Measurements from ENCODE around the gene APBA1. TPM values are rescaled to one million over a fixed set of nuclear protein-coding genes. Genes with fewer than 3 reads are reported as not detected.

APBA1 gene
- 2.8 and 3.1 TPM in 2 replicates for polyA plus RNA-seq (2012; rRNA removed)
- polyA plus RNA-seq (2012; cell fraction: cytosol; rRNA removed): 1.4 and 2.8 TPM in 2 replicates
- polyA plus RNA-seq (2012; cell fraction: nucleus; rRNA removed): 3.5 and 4.4 TPM in 2 replicates

DNA sequence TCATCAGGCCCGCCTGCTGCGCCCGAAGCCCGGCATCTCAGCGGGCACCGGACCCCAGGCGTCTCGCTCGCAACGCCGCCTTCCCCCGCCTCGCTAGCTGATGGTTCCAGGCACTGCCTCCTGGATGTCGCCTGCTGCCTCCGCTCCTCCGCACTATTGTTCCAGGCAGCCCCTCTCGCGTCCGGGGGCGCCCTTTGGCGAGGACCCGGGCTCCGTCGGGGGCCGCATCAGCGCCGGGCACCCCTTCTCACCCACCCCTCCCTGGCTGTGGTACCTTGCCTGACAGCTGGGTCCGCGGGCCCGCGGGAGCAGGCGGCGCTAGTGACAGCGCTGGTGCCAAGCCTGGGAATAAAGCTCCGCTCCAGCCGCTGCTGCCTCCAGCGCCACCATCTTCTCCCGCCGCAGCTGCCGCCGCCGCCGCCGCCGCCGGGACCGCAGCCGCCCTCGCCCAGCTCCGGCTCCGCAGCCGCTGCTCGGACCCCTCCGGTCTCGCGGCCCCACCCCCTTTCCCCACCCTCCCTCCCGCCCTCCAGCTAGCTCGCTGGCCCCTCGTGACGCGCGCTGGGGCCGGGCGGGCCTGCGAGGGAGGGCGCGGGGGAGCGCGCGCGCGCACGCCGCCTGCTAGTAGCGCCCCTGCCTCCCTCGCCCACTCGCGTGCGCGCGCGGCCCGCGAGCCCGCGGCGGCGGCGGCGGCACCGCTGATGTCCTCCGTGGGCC, at the start of gene APBA1:
APBA1 (minus strand) TSS at position 493 of the 717 bp plus-strand sequence.
- H3K4me2 ChIP-seq: peak within 1 kb of the TSS; percentile 95
- H3K27ac ChIP-seq (ENCODE audit: low read depth in 2 of 2, low read length in 1 of 2): peak within 1 kb of the TSS; percentile 50 to 92
- H3K9me3 ChIP-seq: no peaks in the 10 kb centered on the region
- H3K4me1 ChIP-seq (ENCODE audit: control insufficient read depth in 1 of 2, insufficient read depth in 2 of 2, low read depth in 1 of 2, low read length in 1 of 2): peaks cover 8 to 23% of the 10 kb centered on the region in 2 experiments; a peak in 3 of 4 replicates
- peak within 1 kb of the TSS; percentile 75 for H3K9ac ChIP-seq
- H3F3A ChIP-seq (replicated peaks; ENCODE audit: insufficient read depth): peaks cover 32% of the 10 kb centered on the region
- peak within 1 kb of the TSS; percentile 90 for H2AFZ ChIP-seq (ENCODE audit: low read depth)
- H3K27me3 ChIP-seq (ENCODE audit: insufficient read depth): no peaks in the 10 kb centered on the region
- TF ChIP-seq NRF1 (IDR thresholded peaks at IDR 0.05; ENCODE audit: low read depth, low read length): 0 out of 2 replicates have a peak, but pooled peaks have one; percentile 27
- TF ChIP-seq SIN3A (IDR thresholded peaks at IDR 0.05; ENCODE audit: borderline replicate concordance, low read depth, low read length): no peak
- TF ChIP-seq MXI1 (IDR thresholded peaks at IDR 0.05; ENCODE audit: low read depth, low read length): peak; percentile 42; the same call in 1 of the 2 replicates
- 0 out of 4 replicates have a peak, but pooled peaks of 1 of the 2 experiments have one; percentile 30 for TF ChIP-seq EP300 (IDR thresholded peaks at IDR 0.05; ENCODE audit: borderline replicate concordance in 1 of 2, low read depth in 1 of 2, low read length in 1 of 2)
- TF ChIP-seq, protein P1, sequence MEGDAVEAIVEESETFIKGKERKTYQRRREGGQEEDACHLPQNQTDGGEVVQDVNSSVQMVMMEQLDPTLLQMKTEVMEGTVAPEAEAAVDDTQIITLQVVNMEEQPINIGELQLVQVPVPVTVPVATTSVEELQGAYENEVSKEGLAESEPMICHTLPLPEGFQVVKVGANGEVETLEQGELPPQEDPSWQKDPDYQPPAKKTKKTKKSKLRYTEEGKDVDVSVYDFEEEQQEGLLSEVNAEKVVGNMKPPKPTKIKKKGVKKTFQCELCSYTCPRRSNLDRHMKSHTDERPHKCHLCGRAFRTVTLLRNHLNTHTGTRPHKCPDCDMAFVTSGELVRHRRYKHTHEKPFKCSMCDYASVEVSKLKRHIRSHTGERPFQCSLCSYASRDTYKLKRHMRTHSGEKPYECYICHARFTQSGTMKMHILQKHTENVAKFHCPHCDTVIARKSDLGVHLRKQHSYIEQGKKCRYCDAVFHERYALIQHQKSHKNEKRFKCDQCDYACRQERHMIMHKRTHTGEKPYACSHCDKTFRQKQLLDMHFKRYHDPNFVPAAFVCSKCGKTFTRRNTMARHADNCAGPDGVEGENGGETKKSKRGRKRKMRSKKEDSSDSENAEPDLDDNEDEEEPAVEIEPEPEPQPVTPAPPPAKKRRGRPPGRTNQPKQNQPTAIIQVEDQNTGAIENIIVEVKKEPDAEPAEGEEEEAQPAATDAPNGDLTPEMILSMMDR (IDR thresholded peaks at IDR 0.05): peak; percentile 29
- peak; percentile 25; the same call in 1 of the 2 replicates for TF ChIP-seq FOXJ3 (CRISPR knock-in tag; IDR thresholded peaks at IDR 0.05)
- H3K79me2 ChIP-seq (ENCODE audit: insufficient read depth): peaks cover 12% of the 10 kb centered on the region; the same call in 1 of the 2 replicates
- POLR2A ChIA-PET: interaction anchor here (0.6 kb wide), 1 partner anchor 82 kb away, joined by 3 read pairs; no protein-coding TSS in a partner anchor
- 0% methylated on average over 17 of the region's 92 CpGs for WGBS (ENCODE audit: low lambda C conversion rate)
- no peaks in the 10 kb centered on the region for H3K9me2 ChIP-seq
- H4K20me1 ChIP-seq (ENCODE audit: insufficient read depth): no peaks in the 10 kb centered on the region
- CTCF ChIA-PET: interaction anchor here (0.6 to 4.6 kb wide), 38 partner anchors 10 to 548 kb away, joined by 3 to 46 read pairs (median 5); partner anchors contain the start of gene PTAR1
- no peaks in the 10 kb centered on the region for H3K36me3 ChIP-seq (replicated peaks in 1 of 2; ENCODE audit: control insufficient read depth in 1 of 2, insufficient read depth in 2 of 2, low read length in 1 of 2)
- peak within 1 kb of the TSS; percentile 70 to 80 for H3K4me3 ChIP-seq (ENCODE audit: low read depth in 2 of 2, low read length in 1 of 2)
- peak; percentile 89 for DNase-seq

DNA sequence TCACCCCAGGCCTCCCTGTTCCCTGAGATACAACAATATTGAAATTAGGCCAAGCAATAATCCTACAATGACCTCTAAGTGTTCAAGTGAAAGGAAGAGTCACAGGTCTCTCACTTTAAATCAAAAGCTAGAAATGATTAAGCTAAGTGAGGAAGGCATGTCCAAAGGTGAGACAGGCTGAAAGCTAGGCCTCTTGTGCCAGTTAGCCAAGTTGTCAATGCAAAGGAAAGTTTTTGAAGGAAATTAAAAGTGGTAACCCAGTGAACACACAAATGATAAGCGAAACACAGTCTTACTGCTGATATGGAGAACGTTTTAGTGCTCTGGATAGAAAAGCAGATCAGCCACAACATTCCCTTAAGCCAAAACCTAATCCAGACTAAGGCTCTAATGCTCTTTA, 47.8 kb upstream of the APBA1 start:
- no peaks in the 10 kb centered on the region for H3F3A ChIP-seq (replicated peaks; ENCODE audit: insufficient read depth)
- 98% methylated on average over 2 of the region's 2 CpGs for WGBS (ENCODE audit: low lambda C conversion rate)
- no peaks in the 10 kb centered on the region for H3K27me3 ChIP-seq (ENCODE audit: insufficient read depth)
- no peaks in the 10 kb centered on the region for H3K4me1 ChIP-seq (ENCODE audit: control insufficient read depth in 1 of 2, insufficient read depth in 2 of 2, low read depth in 1 of 2, low read length in 1 of 2)
- no peak overlapping the region for H3K4me3 ChIP-seq (ENCODE audit: low read depth in 2 of 2, low read length in 1 of 2)
- no peak for DNase-seq
- H3K9ac ChIP-seq: no peak overlapping the region
- no peak overlapping the region for H3K4me2 ChIP-seq
- no peak overlapping the region for H2AFZ ChIP-seq (ENCODE audit: low read depth)
- H3K27ac ChIP-seq (ENCODE audit: low read depth in 2 of 2, low read length in 1 of 2): no peak overlapping the region
- no peaks in the 10 kb centered on the region for H4K20me1 ChIP-seq (ENCODE audit: insufficient read depth)
- POLR2A ChIA-PET: no interaction called here
- H3K9me3 ChIP-seq: no peaks in the 10 kb centered on the region
- no peaks in the 10 kb centered on the region for H3K9me2 ChIP-seq
- CTCF ChIA-PET: no interaction called here
- H3K79me2 ChIP-seq (ENCODE audit: insufficient read depth): no peaks in the 10 kb centered on the region
- H3K36me3 ChIP-seq (replicated peaks in 1 of 2; ENCODE audit: control insufficient read depth in 1 of 2, insufficient read depth in 2 of 2, low read length in 1 of 2): peaks cover 68 to 85% of the 10 kb centered on the region in 2 experiments
- TF ChIP-seq RCOR1 (IDR thresholded peaks at IDR 0.05; ENCODE audit: low read length): no peak
- no peak for TF ChIP-seq EP300 (IDR thresholded peaks at IDR 0.05; ENCODE audit: borderline replicate concordance in 1 of 2, low read depth in 1 of 2, low read length in 1 of 2)
- TF ChIP-seq, protein P2, sequence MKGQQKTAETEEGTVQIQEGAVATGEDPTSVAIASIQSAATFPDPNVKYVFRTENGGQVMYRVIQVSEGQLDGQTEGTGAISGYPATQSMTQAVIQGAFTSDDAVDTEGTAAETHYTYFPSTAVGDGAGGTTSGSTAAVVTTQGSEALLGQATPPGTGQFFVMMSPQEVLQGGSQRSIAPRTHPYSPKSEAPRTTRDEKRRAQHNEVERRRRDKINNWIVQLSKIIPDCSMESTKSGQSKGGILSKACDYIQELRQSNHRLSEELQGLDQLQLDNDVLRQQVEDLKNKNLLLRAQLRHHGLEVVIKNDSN (IDR thresholded peaks at IDR 0.05; ENCODE audit: borderline replicate concordance, low read depth): no peak
- no peak for TF ChIP-seq RFX5 (IDR thresholded peaks at IDR 0.05; ENCODE audit: low read length)
- TF ChIP-seq, protein P3, sequence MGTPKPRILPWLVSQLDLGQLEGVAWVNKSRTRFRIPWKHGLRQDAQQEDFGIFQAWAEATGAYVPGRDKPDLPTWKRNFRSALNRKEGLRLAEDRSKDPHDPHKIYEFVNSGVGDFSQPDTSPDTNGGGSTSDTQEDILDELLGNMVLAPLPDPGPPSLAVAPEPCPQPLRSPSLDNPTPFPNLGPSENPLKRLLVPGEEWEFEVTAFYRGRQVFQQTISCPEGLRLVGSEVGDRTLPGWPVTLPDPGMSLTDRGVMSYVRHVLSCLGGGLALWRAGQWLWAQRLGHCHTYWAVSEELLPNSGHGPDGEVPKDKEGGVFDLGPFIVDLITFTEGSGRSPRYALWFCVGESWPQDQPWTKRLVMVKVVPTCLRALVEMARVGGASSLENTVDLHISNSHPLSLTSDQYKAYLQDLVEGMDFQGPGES (IDR thresholded peaks at IDR 0.05; ENCODE audit: low read depth, low read length): no peak
- no peak for TF ChIP-seq TCF12 (IDR thresholded peaks at IDR 0.05)
- no peak for TF ChIP-seq GATA2 (CRISPR knock-in tag; IDR thresholded peaks at IDR 0.05)
- no peak for TF ChIP-seq FOXJ3 (CRISPR knock-in tag; IDR thresholded peaks at IDR 0.05)
- no peak for TF ChIP-seq CHD2 (IDR thresholded peaks at IDR 0.05; ENCODE audit: low read length, partially characterized antibody)
- TF ChIP-seq, protein P4, sequence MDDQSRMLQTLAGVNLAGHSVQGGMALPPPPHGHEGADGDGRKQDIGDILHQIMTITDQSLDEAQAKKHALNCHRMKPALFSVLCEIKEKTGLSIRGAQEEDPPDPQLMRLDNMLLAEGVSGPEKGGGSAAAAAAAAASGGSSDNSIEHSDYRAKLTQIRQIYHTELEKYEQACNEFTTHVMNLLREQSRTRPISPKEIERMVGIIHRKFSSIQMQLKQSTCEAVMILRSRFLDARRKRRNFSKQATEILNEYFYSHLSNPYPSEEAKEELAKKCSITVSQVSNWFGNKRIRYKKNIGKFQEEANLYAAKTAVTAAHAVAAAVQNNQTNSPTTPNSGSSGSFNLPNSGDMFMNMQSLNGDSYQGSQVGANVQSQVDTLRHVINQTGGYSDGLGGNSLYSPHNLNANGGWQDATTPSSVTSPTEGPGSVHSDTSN (IDR thresholded peaks at IDR 0.05): no peak
- TF ChIP-seq, protein P1 (IDR thresholded peaks at IDR 0.05): no peak
